HG03457 (cell line): Measurements from ENCODE around the gene CDKN1A.
"Not testable (repeated sequence)": the region's sequence is repeated elsewhere in the genome, so short reads cannot be mapped to it uniquely, and the experiment has no call there.

Source experiments
- ATAC-seq: cut with Tn5 transposase; IDR thresholded peaks from one replicate; pipeline ENCODE4 v1.9.1; 2021; ENCODE audit warnings: moderate number of reproducible peaks; ENCODE audit not compliant: unreplicated experiment

The CDKN1A gene

DNA sequence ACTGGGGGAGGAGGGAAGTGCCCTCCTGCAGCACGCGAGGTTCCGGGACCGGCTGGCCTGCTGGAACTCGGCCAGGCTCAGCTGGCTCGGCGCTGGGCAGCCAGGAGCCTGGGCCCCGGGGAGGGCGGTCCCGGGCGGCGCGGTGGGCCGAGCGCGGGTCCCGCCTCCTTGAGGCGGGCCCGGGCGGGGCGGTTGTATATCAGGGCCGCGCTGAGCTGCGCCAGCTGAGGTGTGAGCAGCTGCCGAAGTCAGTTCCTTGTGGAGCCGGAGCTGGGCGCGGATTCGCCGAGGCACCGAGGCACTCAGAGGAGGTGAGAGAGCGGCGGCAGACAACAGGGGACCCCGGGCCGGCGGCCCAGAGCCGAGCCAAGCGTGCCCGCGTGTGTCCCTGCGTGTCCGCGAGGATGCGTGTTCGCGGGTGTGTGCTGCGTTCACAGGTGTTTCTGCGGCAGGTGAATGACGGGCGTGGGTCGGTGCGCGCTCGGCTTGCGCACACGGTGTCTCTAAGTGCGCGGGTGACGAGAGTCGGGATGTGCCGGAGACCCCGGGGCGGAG is at the start of gene CDKN1A:
Gene CDKN1A, plus strand, starts transcription at position 227 of the 555 bp plus-strand sequence. CDS start 5,388 bp downstream, outside the sequence.
- peak; percentile 36 for ATAC-seq

DNA sequence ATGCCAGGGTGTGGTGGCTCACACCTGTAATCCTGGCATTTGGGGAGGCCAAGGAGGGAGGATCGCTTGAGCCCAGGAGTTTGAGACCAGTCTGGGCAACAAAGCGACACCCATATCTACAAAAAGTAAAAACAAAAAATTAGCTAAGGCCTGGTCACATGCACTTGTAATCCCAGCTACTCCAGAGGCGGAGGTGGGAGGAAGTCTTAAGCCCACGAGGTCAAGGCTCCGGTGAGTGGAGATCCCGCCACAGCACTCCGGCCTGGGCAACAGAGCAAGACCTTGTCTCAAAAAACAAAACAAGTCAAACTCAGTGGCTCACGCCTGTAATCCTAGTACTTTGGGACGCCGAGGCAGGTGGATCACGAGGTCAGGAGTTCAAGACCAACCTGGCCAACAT is 48.7 kb upstream of the CDKN1A start:
- no peak for ATAC-seq

DNA sequence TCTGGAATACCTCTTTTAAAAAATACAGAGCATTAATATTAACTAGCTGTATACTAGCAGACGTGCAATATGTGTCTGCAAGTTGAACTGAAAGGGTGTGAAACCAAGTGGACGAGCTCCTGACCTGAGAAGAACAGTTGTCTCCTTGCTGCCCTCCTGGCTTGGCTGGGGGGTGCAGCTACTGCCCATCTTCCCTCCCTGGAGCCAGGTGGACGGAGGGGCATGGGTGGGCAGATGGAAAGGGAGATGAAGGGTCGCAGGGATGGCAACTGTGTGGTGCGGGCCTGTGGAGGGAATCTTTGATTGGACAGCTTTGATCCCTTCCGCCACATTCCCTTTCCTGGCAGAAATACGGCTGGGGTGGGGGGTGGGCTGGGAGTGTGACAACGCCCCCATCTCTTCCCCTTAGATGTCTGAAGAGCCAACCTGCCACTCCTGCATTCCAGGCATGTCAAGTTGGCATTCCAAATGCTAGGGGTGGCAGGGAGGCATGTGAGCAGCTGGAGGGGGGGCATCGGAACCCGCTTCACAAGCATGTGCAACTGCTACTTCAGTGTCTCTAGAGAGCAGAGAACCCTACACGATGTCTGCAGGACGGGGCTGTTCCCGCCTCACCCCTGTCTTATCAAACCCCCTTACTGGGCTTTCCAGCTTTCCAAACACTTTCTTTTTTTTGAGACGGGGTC is 47.0 kb upstream of the CDKN1A start:
- ATAC-seq, result no peak

DNA sequence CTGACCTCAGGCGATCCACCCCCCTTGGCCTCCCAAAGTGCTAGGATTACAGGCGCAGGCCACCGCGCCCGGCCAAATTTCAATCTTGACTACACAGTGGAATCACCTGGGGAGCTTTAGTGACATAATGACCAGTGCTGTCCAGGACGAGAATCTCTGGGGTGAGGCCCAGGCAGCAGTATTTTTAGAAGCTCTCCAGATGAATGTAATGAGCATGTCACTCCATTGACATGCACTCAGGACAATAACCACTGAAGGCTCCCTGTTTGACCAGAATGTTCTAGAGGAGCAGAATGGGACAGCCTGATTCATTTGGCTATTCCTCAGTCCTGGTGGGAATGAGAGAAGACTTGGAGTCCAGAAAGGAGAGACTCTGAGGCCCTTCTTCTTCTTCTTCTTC is 45.1 kb upstream of the CDKN1A start:
- no peak for ATAC-seq

DNA sequence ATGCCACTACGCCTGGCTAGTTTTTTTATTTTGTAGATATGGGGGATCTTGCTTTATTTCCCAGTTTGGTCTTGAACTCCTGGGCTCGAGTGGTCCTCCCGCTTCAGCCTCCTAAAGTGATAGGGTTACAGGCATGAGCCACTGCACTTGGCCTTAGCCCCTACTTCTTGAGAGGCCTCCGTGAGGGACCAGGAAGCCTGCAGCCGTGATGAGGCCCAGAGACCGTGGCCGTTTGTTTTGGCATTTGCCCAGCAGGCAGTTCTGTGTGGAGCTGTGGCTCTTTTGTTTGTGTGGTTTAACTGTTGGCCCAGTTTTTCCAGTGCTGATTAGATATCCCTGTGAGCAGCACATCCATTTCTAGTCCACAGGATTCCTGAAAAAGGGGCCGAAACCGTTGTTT is 44.6 kb upstream of the CDKN1A start:
- no peak for ATAC-seq

DNA sequence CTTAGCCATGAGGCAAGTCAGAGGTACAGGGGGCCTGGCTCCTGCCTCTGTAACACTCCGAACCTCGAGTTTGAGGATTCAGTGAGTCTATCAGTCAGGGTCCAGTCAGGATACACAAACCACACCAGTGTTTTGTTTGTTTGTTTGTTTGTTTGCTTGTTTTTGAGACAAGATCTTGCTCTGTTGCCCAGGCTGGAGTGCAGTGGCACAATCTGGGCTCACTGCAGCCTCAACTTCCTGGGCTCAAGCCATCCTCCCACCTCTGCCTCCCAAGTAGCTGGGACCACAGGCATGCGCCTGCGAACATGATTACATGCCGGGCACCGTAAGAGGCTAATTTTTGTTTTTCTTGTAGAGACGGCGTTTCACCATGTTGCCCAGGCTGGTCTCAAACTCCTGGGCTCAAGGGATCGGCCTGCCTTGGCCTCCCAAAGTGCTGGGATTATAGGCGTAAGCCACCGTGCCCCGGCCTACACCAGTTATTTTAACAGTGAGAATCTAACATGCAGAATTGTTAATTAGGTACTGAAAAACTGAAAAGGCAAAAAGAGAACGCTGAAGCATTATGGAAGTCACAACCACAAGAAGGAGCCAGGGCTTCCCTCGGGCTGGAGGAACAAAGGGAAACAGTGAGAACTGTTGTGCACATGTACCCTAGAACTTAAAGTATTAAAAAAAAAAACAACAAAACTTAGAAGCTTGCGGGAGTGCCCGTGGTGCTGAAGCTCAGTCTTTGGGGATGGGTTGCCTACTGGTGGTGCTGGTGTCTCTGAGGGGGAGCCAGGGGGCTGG is 44.0 kb upstream of the CDKN1A start:
- ATAC-seq, result no peak

DNA sequence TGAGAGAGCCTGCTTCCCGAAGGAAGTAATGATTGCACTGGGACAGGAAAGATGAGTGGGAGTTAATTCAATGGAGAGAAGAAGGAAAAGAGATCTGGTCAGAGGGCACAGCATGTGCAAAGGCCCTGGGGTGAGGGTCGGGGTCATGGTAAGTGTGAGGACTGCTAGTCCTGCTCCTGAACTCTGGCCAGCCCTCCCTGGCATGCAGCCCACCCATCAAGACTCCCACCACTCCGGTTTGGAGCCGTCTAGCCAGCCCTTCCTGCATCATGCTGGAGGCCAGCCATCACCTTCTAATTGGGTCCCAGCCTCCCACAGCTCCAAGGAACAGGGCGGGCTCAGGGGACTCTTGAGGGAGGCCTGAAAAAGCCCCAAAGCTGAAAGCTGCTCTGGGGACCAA is 42.2 kb upstream of the CDKN1A start:
- ATAC-seq, result no peak

DNA sequence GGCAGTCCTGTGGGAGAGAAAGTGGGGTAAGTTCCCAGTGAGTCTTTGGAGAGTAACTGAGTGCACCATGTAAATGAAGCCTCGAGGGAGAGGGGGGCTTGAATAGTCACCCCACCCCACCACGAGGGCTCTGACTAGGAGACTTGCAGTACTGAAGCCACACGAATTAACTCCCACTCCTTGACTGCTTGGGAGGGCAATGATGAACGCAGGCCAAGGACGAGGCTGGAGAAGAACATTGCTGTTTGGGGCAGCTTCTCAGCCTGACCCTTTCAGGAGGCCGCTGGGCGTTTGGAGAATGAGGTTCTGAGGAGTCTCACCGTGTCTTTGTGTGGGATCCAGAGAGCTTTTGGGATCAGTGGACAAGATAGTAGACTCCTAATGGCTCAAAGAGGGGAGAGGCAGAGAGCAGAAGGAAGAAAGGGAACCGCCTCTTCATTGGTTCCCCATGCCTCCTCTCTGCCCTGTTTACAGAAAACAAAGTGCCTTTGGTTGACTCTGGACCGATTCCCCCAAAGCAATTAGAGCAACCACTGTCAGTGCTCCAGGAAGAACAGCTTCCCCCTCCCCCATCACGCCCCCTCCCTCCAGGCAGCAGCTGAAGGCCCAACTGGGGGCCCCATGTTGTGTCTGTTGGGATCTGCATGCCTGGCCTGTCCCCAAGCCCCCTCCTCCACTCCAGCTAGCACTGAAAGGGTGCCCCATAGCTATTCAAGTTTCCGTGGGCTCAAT is 41.7 kb upstream of the CDKN1A start:
- ATAC-seq, result no peak

DNA sequence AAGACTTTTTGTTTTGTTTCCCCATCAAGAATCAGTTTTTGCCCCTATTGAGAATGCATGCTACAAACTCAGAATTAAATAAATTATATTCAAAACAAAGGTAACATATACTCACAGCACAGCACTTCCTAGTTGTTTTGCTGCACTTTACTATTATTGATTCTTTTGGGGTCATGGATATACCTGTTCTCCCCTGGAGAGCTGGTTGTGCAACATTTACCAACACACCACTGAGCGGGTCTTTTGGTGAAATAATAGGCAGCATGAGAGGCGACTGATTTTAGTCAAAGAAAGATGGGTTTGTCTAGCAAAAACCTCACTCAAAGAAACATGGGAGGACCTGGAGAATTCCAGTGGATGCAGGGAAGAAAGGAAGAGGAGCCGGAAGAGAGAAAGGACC is 39.9 kb upstream of the CDKN1A start:
- ATAC-seq, result no peak

DNA sequence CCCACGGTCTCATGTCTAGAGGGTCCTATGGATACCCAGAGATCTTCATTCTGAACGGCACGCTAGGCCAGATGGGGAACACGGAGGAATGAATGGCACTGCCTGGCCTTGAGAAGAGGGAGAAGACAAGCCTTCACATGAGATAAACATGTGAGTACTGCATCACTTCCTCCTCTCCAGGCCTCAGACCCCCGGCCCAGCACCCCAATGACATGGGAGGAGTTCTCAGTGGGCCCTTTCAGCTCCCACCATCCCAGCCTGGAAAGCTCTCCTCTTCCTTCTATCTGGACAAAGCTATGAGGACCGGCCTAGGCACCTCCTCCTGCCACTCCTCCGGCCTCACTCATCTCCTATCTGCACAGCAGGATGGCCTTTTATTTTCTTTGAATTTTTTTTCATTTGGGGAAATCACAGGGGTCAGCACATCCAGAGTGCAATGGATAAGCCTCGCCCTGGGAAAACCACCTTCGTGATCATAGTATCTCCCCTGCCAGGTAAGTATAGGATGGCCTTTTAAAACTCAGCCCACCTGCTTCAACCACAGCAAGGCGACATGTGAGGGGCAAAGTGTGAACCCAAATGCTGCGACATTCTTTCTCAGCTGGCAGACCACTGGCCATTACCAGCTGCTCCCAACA is 39.2 kb upstream of the CDKN1A start:
- ATAC-seq, result no peak

DNA sequence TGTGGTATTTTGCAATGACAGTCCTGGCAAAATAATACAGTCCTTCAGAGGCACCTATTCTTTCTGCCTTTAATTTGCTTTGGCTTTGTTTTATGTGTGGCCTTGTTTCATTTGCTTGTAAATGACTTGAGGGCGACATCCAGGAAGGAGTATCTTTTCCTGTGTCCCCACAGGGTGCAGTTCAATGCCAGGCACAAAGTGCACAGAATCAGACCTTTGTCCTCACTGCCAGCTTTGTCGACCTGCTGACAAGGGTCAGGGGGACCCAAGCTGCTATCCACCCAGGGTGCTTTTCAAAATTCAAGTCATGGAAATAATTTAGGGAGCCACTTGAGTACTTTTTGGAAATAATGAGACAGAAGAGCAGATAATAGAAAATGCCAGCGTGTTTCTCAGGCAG is 37.0 kb upstream of the CDKN1A start:
- no peak for ATAC-seq

DNA sequence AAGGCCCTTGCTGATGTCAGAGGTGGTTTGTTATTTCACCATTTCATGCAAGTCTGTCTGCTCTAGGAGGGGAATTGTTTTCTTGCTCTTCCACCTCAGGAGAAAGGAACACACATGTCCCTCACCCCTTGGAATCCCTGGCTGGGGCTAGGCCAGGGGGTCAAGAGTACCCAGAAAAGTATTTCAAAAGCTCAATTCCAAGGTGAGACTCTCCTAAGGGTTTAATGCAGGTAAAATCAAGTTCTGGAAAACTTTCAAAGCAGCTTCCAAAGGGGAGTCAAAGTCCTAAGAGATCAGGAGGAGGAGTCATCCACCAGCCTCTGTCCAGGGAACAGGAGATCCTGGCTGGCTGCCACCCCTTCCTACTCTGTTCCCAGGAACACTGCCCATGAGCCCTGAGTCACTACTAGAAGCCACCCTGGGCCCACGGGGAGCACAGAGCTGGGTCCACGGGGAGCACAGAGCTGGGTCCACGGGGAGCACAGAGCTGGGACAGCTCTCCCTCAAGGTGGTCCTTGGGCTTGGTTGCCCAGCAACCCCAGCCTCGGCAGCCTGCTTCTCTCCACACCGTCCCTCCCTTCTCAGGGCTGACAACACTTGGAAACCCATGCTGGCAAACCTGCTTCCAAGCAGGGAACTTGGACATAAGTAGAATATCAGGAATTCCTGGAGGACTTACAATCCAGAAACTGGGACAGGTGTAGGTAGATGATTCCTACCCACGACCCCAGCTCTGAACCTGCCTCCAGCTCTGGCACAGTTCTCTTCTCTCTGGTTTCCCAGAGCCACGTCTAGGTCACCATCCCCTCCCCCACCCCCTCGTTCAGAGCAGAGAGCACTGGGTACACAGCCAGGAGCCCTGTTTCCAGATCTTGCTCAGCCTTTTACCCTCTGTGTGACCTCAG is 35.3 kb upstream of the CDKN1A start:
- no peak for ATAC-seq

DNA sequence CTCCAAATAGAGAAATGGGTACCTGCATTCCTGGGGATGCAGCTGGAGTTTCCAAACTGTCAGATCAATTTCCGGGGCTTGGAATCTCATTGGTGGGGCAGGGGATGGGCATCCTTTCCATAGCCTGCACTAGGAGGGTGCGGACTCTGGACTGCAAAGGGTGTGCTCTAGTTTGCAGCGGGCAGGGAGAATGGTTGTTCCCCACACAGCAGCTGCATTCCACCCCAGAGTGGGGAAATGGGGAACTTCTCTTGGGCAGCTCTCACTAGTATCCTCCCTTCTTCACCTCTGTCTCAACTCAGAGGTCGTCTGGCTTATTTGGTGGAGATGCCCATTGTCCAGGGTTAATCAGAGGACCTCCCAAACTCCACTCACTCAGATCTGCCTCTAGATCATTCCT is 34.5 kb upstream of the CDKN1A start:
- ATAC-seq, result no peak

DNA sequence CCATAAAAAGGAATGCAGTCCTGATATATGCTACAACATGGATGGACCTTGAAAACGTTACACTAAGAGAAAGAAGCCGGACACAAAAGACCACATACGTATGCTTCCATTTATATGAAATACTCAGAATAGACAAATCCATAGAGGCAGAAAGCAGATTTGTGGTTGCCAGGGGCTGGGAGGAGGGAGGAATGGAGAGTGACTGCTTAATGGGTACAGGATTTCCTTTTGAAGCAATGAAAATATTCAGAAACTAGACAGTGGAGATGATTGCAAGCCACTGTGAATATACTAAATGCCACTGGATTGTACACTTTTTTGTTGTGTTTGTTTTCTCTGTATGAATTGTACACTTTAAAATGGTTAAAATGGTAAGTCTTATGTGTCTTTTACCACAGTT is 29.4 kb upstream of the CDKN1A start:
- ATAC-seq, result no peak

DNA sequence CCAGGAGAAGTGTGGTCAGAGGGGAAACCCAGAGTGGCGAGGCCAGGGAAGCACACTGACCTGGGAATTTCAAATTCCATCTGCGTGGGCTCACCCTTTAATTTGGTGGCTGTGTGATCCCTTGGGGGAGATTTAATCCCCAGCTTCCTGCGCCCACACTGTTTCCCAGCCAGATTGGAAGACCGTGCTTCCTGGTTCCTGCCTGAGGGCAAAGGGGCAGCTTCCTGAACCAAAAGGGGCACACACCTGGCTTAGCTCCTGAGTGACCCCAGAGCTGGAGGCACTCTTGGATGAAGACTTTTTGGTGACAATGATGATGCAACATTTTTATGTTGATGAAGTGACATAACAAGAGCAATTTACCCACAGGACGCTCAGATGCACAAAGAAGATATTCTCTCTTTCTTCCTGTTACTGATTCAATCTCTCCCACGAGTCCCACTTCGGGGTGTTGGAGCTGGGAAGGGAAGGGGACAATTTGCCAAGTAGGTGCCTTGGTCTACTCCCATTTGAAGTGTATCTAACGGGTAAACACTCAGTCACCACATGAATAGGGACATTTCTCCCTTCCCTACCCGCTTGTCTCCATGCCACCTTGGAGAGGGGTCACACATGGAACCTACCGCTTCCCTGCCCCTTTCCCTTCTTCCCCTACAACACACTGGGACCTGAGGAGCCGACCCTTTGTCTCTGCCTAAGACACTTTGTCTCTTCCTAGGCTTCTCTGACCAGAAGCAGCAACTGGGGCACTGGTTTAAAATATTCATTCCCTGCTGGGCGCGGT is 28.6 kb upstream of the CDKN1A start:
- no peak for ATAC-seq

DNA sequence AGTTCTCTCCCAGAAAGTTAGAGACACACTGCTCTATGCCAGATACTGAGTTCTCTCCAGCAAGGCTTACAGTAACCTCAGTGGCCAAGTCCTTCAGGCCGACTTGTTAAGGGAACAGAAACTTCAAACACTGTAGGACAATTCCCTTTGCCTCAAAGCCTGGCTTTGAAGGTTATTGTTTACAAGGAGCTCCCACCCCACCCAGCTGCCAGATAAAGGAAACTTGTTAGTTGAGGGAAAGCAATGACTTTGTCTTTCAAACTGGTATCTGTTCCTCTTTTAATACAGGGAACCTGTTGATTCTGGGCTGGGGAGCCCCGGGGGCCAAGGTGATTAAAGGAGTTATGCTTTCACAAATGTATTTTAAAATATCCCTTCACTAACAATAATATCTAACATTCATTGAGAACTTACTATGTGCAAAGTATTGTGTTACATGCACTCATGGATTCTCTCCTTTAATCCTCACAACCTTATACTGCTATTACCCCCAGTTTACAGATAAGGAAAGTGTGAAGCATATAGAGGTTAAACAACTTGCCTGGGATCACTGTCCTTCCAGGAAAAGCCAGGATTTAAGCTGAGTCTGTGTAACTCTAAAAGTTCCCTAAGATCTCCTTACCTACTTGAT is 27.6 kb upstream of the CDKN1A start:
- no peak for ATAC-seq

DNA sequence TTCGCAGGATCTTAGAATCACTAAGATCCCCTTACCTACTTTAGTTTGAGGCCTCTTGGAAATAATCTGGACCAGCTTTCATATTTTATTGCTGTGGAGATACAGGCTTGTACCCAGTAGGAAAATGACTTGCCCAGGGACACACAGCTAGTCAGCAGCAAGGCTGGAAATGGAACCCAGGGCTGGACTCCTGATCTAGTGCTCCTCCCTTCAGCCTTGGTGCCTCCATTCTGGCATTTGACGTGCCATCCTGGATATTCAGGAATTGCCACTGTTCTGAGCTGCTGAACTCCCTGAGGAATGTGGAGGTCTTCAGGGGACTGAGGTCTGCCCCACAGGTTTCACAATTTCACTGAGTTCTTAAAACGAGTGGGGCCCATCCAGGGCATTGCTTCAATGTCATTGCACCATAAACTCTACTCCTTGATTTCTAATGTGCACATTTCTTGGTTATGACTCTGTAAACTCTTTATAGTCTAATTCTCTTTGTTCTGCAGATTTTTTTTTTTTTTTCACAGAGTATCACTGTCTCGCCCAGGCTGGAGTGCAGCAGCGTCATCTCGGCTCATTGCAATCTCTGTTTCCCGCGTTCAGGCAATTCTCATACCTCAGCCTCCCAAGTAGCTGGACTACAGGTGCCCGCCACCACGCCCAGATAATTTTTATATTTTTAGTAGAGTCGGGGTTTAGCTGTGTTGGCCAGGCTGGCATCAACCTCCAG is 26.7 kb upstream of the CDKN1A start:
- ATAC-seq, result no peak

DNA sequence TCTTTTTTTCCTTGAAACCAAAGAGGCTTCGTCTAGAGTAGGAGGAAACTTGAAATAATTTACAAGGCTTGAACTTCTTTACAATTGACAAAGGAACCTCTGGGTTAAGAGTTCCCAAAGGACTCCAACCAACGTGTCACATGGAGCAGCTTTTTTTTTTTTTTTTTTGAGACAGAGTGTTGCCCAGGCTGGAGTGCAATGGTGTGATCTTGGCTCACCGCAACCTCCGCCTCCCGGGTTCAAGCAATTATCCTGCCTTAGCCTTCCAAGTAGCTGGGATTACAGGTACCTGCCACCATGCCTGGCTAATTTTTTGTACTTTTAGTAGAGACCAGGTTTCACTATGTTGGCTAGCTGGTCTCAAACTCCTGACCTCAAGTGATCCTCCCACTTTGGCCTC is 24.0 kb upstream of the CDKN1A start:
- not testable (repeated sequence) for ATAC-seq
